Heart right ventricle (tissue), 16 donors: ENCODE measurements around the gene INPP5A. TPM values are rescaled to one million over a fixed set of nuclear protein-coding genes. Genes with fewer than 3 reads are reported as not detected.

Source experiments
- ATAC-seq, 8 donors: fragments of 200-7000 bp; cut with Tn5 transposase; one replicate each; pipeline ENCODE4 v1.9.1; 2020; ENCODE audit warnings: mild to moderate bottlenecking in 8 of 8, moderate library complexity in 8 of 8, moderate number of reproducible peaks in 1 of 8
- DNase-seq, 2 donors: peaks; one replicate each; pipeline ENCODE4 v3.0.0-alpha.2; 2020
- H3K27ac ChIP-seq, 10 donors: fragments of 200-600 bp; sonication (generic) in 2 of 10; one replicate each; pipeline versions ENCODE4 v1.5.0 to v1.8.0; 2020 to 2022; ENCODE audit warnings: mild to moderate bottlenecking in 3 of 10
- H3K27me3 ChIP-seq, 7 donors: fragments of 200-600 bp; one replicate each; pipeline ENCODE4 v1.8.0; 2021 to 2022; ENCODE audit warnings: mild to moderate bottlenecking in 2 of 7
- H3K36me3 ChIP-seq, 9 donors: fragments of 200-600 bp; sonication (generic) in 1 of 9; one replicate each; pipeline versions ENCODE4 v1.5.0 to v1.8.0; 2020 to 2022; ENCODE audit warnings: mild to moderate bottlenecking in 2 of 9
- H3K4me1 ChIP-seq, 9 donors: fragments of 200-600 bp; sonication (generic) in 1 of 9; one replicate each; pipeline versions ENCODE4 v1.5.0 to v1.8.0; 2020 to 2022; ENCODE audit warnings: mild to moderate bottlenecking in 4 of 9
- H3K4me3 ChIP-seq, 10 donors: fragments of 200-600 bp; sonication (generic) in 2 of 10; one replicate each; pipeline versions ENCODE4 v1.5.0 to v1.8.0; 2020 to 2022; ENCODE audit warnings: mild to moderate bottlenecking in 7 of 10, moderate library complexity in 2 of 10
- H3K9me3 ChIP-seq, 11 donors: fragments of 200-600 bp in 10 of 11; sonication (generic) in 2 of 11; one replicate each; pipeline versions ENCODE4 v1.5.0 to v1.8.0; 2013 to 2022; ENCODE audit warnings: mild to moderate bottlenecking in 2 of 11, control low read depth in 1 of 11, moderate library complexity in 1 of 11
- CTCF ChIP-seq, 9 donors: fragments of 200-600 bp; sonication (generic) in 2 of 9; IDR thresholded peaks; one replicate each; pipeline versions ENCODE4 v1.5.0 to v1.8.0; 2021 to 2022; ENCODE audit warnings: antibody characterized with exemption in 9 of 9, mild to moderate bottlenecking in 5 of 9, moderate library complexity in 1 of 9
- WGBS, 2 donors: extraction: QIAGEN DNeasy Blood & Tissue Kit; methylation state at CpG; one replicate each; pipeline ENCODE4 v1.1.7; 2013; ENCODE audit warnings: inconsistent platforms in 1 of 2; 5-methylcytosine and 5-hydroxymethylcytosine counted together
- intact Hi-C, 10 donors: fragments of 100-400 bp; cut with DNase I; formaldehyde crosslinking; loops; one replicate each; pipeline versions ENCODE4 v1.11.1 to v1.14.2; 2022
- polyA plus RNA-seq, 2 donors: library from polyadenylated mRNA; stranded (reverse); fragments of 200-250 nt; gene quantifications; one replicate each; pipeline ENCODE4 v1.2.3, GENCODE V29; 2013
- total RNA-seq, 10 donors: library from RNA; stranded (reverse); fragmentation: NEBNext Ultra II Directional in 3 of 10; extraction: Animal tissue kit (Norgen Biotek cat#: 25700) in 3 of 10; gene quantifications; one replicate each; pipeline versions ENCODE4 v1.2.1 to v1.2.4, GENCODE V29; 2021 to 2023
- donor health status: Arrhythmogenic right ventricular cardiomyopathy.
- donor health status: ischemic (EF 13 %, LVEDD 7.1; RV severe dilation, severe dysfunction).
- donor health status: healthy with polysubstance abuse.
- donor health status: DM: no; HTN: yes; CAD: no.
- donor health status: DM: no; HTN: no; CAD: no.
- donor health status: ischemic (EF 25% LVEDD 6.9; RV normal size, moderate dysfunction).
- donor health status: ischemic (EF 25% LVEDD 5.7; RV mildly dilated, moderate dysfunction).
- donor health status: healthy.
- donor health status: DM: yes; HTN: yes; CAD: no.
- donor health status: Ischemic cardiomyopathy.
- donor health status: ischemic (EF 35%, LVEDD 5.7; RV mildly dilated, moderate dysfunction).
- donor health status: nonischemic (EF 11% LVEDD 7.7; RV severe dilation, severe dysfunction).
- donor health status: DM: yes; HTN: yes; CAD: no.
- donor health status: PGD.
- donor health status: ischemic (EF 29% LVEDD 5.4; RV normal size, mild dysfunction).
- donor health status: nonischemic (EF 23%, LVEDD 6.1; RV moderate dilation, normal function).

INPP5A gene
- total and polyA plus RNA-seq, 12 donors = 30.4 to 122 (median 106) TPM

GRCh38 chr10:132523561-132524442, 13.8 kb upstream of the INPP5A start:
- no peak overlapping the region for H3K4me3 ChIP-seq
- no peak overlapping the region for H3K27ac ChIP-seq
- 96% methylated on average over 15 of the region's 15 CpGs for WGBS, 2 donors
- no peaks in the 10 kb centered on the region for H3K36me3 ChIP-seq
- no peaks in the 10 kb centered on the region for H3K9me3 ChIP-seq
- peaks cover 21 to 37% (median 28%) of the 10 kb centered on the region in 9 donors for H3K4me1 ChIP-seq
- H3K27me3 ChIP-seq = peaks cover 0 to 9% (median 0%) of the 10 kb centered on the region in 7 donors
- intact Hi-C loops = no loop called here
- DNase-seq (peak; percentile 1 to 3), ATAC-seq (no peak)
- TF ChIP-seq CTCF (IDR thresholded peaks at IDR 0.05) = no peak

- whole genome bisulfite sequencing, 2 donors = 96% methylated on average over 23 of the region's 23 CpGs
- intact Hi-C loops = no loop called here
- peak; percentile 2 to 4 for DNase-seq
- Histone ChIP-seq H3K4me3 (no peak overlapping the region), H3K27ac (no peak overlapping the region), H3K36me3 (no peaks in the 10 kb centered on the region), H3K9me3 (no peaks in the 10 kb centered on the region), H3K4me1 (peaks cover 15 to 28% (median 20%) of the 10 kb centered on the region in 9 donors), H3K27me3 (peaks cover 0 to 9% (median 0%) of the 10 kb centered on the region in 7 donors)
- ATAC-seq = no peak
- TF ChIP-seq CTCF (IDR thresholded peaks at IDR 0.05) = no peak
These were observed 12.9 kb upstream of the INPP5A start for GRCh38 chr10:132524443-132525285.

GRCh38 chr10:132526676-132527075, 10.9 kb upstream of the INPP5A start:
- DNase-seq = no peak
- peaks cover 0 to 9% (median 0%) of the 10 kb centered on the region in 7 donors for H3K27me3 ChIP-seq

More at GRCh38 chr10:132526676-132527075, 10.9 kb upstream of the INPP5A start:
- no peaks in the 10 kb centered on the region for H3K36me3 ChIP-seq
- H3K27ac ChIP-seq = no peak overlapping the region
- no peak for TF ChIP-seq CTCF (IDR thresholded peaks at IDR 0.05)
- H3K4me1 ChIP-seq = peaks cover 0 to 10% (median 0%) of the 10 kb centered on the region in 9 donors
- H3K9me3 ChIP-seq = peaks cover 0 to 18% (median 6%) of the 10 kb centered on the region in 11 donors
- intact Hi-C loops = no loop called here
- WGBS, 2 donors = 87 to 90% methylated on average over 16 of the region's 16 CpGs
- ATAC-seq = no peak
- H3K4me3 ChIP-seq = no peak overlapping the region
